GM18505 (cell line): Measurements from ENCODE around the gene SSBP4.

Experiments used
- ATAC-seq: cut with Tn5 transposase; IDR thresholded peaks from one replicate; pipeline ENCODE4 v1.9.1; 2021; ENCODE audit not compliant: unreplicated experiment
- POLR2A ChIP-seq: IDR thresholded peaks from 4 replicates; pipeline ENCODE4 v1.6.1; 2011; ENCODE audit warnings: borderline replicate concordance; ENCODE audit not compliant: insufficient read depth, insufficient read length; ENCODE audit errors: extremely low read depth

Gene SSBP4

DNA sequence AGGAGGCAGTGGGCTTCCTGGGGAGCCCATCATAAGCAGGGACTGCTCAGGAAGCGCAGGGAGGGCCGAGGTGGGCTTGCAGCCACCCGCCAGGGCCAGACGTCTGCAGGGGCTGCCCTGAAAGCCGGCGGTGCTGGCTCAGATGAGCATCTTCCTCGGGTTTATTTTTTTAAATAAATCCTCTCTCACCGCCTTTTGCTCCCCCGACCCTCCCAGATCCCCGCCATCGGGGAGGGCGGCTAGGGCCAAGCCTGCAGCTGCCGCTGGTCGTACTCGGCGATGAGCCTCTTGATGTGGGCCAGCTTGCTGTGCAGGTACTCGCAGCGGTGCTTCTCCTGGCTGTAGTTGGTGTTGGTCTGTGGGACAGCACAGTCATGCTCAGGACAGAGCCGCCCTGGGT is 25.3 kb downstream of the SSBP4 start:
- no peak for ATAC-seq
- no peak for TF ChIP-seq POLR2A

DNA sequence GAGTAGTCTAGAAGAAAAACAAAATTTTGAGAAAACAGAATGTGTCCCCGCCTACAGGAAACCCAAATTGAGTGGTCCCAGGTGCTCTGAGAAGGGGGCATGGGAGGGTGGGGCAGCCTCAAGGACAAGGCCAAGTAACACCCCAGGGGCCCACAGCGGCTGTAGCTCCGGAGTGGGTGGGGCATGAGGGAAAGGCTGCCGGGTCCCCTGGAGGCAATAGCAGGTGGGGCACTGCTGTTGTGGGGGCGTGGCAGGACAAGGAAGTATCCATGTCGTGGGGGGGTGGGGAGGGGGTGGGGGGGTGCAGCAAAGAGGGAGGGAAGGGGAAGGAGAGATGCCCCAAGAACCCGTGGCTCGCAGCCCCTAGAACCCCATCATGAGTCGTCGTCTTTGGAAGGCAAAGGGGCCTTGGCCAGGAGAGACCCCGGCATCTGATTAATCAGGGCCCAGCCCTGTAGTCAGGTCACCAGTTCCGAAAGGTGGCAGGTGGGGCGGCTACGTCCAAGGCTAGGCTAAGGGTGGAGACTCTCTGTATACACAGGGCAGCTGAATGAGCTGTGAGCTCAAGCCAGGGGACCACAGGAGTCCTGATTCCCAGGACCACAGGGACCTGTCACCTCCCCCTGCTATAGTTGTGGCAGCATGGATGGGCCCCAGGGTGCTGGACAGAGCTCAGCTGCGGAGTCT is 26.2 kb downstream of the SSBP4 start:
- TF ChIP-seq POLR2A, result no peak
- ATAC-seq, result no peak

DNA sequence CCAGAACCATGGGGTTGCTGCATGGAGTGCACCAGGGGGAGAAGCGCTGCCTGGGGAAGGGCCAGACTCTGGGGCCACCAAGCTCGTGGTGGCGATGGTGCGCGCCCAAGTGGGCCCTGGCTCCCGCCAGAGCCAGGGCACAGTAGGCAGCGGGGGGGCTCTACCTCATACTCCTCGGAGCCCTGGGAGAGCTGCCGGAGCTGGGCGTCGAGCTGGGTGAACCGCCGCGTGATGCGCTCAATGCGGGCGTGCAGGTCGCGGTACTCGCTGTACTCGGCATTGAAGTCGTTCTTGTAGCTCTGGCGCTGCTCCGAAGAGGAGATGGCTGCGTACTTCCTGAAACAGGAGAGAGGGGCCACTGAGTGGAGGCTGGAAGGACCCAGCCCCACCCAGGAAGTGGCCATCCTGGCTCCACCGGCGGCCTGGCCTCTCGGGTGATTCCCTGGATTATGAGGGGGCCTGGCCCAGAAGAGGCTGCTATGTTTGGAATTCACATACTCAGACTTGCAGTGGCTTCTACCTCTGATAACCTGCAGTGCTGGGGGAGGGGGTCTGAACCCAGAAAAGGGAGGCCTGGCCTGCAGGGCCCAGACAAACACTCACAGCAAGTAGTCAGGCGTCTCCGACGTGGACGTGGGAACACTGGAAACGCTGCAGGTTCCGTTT is 27.1 kb downstream of the SSBP4 start:
- no peak for ATAC-seq
- no peak for TF ChIP-seq POLR2A

DNA sequence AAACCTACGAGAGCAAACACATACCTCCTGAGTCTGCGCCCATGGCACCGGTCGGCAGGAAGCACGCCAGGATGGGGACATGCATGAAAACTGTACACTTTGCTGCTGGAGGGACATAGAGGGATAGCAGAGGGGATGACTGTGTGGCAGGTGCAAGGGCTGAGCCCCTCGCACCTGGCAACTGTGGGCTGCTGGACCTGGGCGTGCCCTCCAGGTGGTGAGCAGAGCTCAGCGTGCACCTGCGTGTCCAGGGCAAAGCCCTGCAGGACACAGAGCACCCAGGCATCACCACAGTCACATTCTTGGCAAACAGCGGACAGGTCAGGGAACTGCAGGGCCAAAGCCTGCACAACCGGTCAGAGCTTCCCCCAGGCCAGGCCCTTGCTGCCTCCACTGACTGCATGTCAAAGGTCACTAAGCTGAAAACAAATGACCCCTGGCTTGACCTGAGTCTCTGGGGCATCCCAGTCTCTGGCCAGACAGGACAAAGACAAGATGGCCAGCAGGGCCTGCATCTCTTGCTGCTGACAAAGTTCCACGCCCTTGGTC is 27.7 kb downstream of the SSBP4 start:
- ATAC-seq, result no peak
- no peak for TF ChIP-seq POLR2A

DNA sequence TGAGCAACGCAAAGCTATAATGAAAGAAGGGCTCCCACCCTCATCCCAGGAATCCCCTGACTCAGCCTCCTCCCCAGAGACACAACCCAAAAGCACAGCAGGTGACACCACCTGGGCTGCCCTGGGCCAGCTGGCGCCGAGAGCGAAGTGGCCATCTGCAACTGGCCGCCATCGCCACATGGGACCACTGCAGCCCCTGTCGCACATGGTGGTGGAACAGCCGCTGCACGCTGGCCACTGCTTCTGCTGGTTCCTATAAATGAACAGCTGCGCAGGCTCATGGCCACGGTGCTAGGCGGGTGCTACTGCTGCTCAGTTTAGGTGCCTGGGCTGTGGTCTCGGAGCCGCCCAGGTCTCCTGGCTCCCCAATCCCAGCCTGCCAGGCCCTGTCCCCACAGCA is 30.4 kb downstream of the SSBP4 start:
- ATAC-seq, result no peak
- TF ChIP-seq POLR2A, result no peak

DNA sequence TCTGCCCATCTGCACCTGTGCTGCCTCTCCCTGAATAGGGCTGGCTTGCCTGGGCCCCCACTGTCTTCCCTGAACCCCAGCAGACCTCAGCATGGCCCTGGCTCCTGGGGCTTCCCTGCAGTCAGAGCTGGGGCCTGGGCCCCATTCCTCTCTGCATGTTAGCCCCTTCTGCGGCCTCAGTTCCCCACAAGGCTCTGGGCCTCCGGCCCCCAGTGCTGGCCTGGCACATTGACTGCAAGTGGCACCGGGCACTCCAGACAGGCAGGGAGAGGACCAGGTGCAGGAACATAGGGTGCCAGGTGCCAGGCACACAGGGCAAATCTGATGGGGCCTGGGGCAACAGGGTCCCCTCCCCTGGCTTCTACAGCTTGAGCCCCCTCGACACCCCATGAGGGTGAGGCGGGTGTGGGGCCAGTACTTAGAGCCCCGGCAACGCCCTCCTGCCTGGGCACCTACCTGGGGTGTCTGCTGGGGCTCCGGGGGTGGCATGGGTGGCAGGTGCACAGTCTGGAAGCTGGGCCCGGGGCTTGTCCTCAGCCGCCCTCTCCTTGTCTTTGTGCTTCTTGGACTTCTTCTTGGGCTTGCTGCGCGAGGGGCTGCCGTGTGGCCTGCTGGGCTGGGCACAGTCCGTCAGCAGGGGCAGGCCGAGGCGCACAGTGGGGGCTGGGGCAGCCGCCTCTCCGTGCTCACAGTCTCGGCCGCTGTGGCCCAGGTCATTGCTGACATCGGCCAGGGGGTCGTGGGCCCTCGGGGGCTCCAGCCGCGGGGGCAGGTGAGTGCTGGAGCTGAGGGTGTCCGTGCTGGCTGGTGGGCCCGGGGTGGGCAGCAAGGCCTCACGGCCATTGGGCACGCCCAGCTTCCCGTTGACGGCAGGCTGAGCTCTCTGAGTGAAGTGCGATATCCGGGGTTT is 31.1 kb downstream of the SSBP4 start:
- ATAC-seq, result no peak
- no peak for TF ChIP-seq POLR2A

DNA sequence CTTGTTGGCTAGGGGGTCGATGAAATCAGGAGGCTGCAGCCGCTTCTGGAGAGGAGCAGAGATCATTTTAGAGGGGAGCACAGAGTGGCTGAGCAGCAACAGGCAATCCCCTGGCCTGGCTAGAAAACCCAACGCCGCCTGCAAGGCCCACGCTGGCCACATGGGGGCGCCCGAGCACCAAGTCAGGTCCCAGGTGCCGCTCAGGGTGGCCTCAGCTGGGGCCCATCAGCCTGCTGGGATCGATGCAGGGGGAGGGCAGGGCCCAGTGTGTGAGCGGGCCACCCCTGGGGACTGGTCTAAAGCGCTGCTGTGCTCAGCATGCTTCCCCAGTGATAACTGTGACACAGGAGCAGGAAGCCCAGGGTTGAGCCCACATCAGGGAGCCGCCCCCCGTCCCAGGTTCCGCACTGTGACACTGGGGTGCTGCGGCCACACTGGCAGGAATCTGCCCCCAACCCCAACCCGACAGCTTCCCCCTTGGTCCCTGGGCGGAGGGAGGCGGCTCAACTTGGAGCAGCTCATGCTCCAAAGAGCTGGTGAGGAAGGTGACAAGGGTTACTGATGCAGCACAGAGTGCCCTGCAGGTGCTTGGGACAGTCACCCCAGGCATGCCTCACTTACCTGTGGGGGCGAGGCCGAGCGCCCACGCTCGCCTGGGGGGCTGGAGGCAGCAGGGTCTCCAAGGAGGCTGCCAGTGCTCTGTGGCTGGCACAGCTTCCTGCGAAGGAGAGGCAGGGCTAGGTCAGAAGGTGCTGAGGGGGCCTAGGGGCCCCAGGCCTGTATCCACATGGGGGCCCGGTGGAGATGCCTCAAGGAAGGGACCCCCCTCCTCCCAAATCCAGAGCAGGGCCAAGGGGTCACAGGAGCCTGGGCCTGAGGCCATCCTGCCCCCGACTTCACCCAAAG is 32.0 kb downstream of the SSBP4 start:
- no peak for ATAC-seq

DNA sequence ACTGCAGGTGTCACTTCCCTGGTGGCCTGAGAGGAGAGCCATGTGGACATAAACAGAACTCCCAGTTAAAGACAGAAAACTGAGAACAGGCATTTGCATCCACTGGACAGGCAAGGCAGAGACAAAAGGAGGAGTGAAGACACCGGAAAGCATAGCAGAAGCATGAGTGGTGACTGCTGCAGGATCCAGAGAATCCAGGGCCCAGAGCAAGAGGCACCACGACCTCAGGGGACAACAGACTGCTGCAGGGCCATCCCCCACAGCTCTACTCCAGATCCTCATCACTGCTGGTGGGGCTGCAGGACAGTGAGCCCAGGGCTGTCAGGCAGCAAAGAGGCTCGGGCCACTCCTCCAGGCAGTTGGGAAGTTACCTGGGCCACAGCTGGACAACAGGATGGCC is 33.2 kb downstream of the SSBP4 start:
- no peak for ATAC-seq
- no peak for TF ChIP-seq POLR2A

More for the DNA sequence above, 32.0 kb downstream of the SSBP4 start:
- TF ChIP-seq POLR2A, result no peak

DNA sequence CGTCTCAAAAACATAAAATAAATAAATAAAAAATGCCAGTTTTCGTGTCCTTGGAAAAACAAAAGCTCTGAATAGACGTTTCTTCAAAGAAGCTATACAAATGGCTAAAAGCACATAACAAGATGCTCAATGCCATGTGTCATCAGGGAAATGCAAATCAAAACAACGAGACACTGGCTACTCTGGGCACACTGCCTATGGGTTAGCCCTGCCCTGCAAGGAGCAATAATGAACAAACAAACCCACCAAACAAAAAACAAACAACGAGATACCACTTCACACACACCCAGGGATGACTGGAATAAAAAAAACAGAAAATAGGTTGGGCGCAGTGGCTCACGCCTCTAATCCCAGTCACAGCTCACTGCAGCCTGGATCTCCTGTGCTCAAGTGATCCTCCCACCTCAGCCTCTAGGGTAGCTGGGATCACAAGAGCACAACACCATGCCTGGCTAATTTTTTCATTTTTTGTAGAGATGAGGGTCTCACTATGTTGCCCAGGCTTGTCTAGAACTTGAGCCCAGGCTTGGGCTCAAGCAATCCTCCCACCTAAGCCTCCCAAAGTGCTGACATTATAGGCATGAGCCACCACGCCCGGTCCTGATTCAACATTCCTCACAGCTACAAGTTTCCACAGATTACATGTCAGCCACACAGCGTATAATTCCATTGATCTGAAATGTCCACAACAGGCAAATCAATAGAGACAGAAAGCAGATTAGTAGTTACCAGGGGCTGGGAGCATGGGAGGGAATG is 34.2 kb downstream of the SSBP4 start:
- no peak for ATAC-seq
- no peak for TF ChIP-seq POLR2A

DNA sequence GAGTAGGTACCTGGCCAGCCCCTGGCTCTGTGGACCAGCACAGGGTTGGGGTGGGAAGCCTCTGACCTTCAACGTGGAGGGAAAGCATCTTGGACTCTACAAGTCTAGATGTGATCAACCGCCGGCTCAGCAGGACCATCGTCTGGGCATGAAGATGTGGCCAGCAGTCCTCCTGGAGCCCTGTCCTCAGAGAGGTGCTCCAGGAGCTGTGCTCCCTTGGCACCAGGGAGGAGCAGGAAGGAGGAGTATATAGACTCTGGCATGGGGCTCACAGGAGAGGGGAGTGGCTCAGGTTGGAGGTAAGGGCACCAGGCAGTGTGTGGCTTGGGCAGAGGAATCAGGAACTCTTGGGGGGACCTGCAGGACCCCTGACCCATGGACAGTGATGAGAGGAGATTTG is 37.1 kb downstream of the SSBP4 start:
- no peak for ATAC-seq
- no peak for TF ChIP-seq POLR2A

DNA sequence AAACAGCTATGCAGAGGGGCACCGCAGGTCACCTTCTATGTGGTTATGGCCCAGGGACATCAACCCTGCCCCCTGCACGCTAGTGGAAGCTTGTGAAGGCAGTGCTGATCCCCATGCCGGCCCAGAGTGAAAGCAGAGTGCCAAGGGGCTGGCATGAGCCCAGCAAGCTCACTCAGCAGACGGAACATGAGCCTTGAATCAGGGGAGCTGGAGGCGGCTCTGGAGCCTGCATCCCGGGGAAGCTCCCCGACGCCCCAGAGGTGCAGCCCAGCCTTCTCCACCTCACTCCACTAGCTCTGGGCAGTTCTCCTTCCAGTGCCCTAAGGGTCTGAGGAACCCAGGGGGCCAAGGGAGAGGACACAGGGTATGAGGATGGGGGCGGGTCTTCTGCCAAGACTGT is 37.8 kb downstream of the SSBP4 start:
- no peak for ATAC-seq
- no peak for TF ChIP-seq POLR2A
